ENCODE results near the gene RECQL5.
"Not testable (repeated sequence)": the region's sequence is repeated elsewhere in the genome, so short reads cannot be mapped to it uniquely, and the experiment has no call there.

The RECQL5 gene

DNA sequence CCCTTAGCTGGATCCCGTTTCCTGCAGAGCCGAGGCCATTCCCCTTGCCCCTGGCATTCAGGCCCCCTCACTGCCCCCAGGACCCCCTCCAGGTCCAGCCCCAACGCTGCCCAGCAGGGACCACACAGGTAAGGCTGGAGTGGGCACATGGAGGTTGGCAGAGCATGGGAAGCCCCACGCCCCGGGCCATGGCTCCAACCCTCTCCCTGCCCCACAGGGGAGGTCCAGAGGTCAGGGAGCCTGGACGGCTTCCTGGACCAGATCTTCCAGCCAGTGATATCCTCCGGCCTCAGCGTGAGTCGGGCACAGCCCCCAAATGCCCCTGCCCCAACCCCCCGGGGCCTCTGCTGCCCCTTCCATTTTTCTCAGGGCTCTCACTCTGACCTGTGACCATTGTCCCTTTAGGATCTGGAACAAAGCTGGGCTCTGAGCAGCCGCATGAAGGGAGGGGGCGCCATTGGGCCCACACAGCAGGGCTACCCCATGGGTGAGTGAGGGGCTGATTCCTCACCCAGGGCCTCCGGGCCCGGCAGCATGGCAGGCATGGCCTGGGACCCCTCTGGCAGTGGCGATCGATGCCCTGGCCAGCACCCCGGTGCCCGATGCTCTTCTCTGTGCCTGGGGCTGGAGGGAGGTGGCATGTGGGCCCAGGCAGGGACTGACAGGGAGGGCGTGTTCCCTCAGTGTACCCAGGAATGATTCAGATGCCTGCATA is 52.2 kb downstream of the RECQL5 start:
- DNase-seq = no peak

- no peak for DNase-seq
These were observed 52.9 kb downstream of the RECQL5 start for GRCh38 chr17:75614006-75614405.

DNA sequence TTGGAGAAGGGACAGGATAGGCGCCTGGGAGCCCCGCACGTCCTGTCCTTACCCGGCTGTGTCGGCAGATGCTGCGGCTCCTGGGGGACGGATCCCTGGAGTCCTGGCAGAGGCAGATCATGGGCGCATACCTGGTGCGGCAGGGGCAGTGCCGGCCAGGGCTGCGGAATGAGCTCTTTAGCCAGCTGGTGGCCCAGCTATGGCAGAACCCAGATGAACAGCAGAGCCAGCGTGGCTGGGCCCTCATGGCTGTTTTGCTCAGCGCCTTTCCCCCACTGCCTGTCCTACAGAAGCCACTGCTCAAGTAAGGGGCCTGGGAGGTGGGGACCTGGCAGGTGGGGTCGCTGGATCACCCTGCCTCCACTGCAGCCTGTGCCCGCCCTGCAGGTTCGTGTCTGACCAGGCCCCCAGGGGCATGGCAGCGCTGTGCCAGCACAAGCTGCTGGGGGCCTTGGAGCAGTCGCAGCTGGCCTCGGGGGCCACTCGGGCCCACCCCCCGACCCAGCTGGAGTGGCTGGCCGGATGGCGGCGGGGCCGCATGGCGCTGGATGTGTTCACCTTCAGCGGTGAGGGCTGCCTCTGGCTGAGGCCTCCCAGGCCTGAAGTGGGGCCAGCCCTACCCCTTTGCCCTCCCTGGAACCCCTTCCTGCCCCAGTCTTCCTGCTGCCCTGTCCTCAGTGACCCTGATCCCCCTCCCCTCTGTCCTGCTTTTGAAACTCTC is 53.9 kb downstream of the RECQL5 start:
- DNase-seq = no peak

DNA sequence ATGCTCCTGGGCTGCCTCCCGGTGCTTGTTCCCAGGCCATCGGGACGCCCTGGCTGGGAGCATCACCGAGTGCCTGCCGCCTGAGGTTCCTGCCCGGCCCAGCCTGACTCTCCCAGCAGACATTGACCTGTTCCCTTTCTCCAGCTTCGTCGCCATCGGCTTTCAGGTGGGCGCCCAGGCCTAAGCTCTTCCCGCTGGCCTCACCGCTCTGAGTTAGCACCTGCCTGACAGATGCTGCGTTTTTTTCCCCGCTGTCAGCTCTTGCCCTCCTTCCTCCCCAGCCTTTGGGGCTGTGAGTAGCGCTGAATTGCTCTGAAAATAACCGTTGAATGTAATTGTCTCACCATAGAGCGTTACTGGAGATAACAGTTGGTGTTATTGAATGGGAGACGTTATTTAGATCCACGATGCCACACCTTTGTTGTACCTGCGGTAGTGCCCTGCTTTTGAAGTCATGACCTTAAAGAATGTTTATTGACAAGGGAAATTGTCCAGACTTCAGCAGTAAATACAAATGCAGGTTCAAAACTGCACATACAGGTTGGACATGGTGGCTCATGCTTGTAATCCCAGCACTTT is 55.0 kb downstream of the RECQL5 start:
- DNase-seq = no peak

GRCh38 chr17:75610103-75610984 is 56.6 kb downstream of the RECQL5 start:
- no peak for DNase-seq

DNA sequence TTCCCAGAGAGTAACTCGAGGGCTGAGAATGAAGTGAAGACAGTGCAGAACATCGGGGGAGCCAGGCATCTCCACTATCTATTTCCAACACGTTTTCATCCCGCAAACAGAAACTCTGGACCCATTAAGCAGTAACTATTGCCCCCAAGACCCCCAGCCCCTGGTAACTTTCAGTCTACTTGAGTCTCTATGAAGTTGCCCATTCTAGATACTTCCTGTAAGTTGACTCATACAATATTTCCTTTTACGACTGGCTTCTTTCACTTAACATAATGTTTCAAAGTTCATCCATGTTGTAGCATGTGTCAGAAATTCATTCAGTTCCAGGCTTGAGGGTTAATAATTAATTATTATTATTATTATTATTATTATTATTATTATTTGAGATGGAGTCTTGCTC is 59.9 kb downstream of the RECQL5 start:
- no peak for DNase-seq

DNA sequence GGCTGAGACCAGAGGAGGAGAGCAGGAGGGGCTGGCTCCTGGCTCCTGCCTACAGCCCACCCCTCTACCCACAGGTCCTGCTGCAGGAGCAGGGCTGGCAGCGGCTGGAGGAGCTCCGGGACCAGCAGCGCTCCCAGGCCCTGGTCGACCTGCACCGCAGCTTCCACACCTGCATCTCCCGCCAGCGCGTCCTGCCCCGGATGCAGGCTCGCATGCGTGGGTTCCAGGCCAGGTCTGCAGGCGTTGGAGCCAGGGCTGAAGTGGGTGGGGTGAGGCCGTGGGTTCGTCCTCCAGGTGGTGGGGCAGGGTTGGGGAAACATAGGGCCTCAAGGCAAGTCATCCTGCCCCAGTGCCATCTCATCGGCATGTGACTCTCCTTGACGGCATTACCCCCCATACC is 61.2 kb downstream of the RECQL5 start:
- no peak for DNase-seq

DNA sequence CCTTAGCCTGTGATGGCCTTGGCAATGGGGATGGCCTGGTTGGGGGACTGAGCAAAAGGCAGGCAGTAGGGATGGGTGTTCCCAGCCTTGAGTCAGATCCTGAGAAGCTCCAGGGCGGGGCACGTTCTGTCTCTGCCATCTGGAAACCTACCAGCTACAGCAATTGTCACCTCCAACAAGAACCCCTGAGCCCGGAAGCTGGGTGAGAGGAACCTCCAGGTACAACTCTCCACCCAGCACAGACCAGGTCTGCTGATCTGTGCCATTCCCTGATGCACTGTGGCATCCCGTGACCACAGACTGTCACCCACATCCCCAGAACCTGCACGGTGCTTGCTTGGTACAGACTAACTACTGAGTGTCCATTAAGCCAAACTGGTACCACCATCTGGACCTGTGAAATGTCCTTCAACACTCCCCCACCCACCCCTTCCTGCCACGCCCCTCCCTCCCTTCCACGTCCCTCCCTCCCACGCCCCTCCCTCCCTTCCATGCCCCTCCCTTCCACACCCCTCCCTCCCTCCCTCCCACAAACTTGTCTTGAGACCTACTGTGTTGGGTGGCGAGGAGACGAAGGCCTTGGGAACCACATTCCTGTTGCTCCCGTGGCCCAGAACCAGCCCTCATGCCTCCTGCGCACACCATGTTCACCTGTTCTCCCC is 62.8 kb downstream of the RECQL5 start:
- no peak for DNase-seq

- DNase-seq = no peak
These were observed 63.8 kb downstream of the RECQL5 start for GRCh38 chr17:75603123-75603522.

DNA sequence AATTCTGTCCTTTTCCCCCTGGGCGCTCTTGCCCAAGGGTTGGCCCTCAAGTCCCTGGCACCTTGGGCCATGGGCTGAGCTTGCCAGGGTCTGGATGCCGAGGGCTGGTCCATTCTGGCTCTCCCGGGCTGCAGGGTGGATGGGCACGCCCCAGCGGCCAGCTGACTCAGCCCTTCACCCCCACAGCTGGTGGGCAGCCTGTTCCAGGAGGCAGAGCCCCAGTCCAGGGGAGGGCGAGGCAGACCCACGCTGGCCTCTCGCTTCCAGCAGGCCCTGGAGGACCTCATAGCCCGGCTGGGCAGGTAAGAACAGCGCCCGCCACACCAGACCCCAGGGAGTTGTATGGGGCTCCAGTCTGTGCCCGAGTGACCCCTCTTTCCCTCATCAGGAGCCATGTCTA is 64.3 kb downstream of the RECQL5 start:
- no peak for DNase-seq

- DNase-seq = peak; percentile 40 to 52
These were observed 65.6 kb downstream of the RECQL5 start for GRCh38 chr17:75601057-75601987.

GRCh38 chr17:75596320-75597087 is 70.5 kb downstream of the RECQL5 start:
- no peak for DNase-seq

- no peak for DNase-seq
These were observed 71.0 kb downstream of the RECQL5 start for GRCh38 chr17:75595920-75596313.

- no peak for DNase-seq
These were observed 71.6 kb downstream of the RECQL5 start for GRCh38 chr17:75595284-75595919.

DNA sequence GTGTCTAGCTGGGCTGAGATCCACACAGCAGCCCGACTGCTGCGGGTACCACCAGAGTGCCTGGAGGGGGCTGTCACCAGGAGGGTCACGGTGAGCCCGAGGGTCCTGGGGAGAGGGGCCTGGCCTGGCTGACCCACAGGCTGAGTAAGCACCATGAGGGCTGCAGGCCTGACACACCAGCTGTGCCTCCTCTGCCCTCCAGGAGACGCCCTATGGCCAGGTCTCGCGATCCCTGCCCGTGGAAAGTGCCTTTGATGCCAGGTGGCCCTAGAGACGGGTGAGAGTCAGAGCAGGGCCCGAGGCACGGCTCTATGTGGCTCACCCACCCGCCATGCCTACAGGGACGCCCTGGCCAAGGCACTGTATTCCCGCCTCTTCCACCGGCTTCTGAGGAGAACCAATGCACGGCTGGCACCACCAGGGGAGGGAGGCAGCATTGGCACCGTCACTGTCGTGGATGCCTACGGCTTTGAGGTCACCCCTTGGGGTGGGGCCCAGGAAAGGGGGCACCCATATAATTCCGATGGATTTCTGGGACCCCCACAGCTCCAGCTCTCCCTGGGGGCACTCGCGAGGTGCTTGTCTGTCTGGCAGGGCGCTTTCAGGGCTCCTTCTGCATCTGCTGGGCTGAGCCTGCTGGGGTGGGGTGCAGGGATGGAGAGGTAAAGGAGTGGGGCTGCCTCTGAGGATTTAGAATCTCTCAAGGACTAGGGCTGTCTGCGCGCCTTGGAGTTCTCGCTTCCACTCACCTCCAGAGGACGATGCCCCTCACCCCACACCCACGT is 72.3 kb downstream of the RECQL5 start:
- DNase-seq = no peak

GRCh38 chr17:75593430-75593829 is 73.5 kb downstream of the RECQL5 start:
- not testable (repeated sequence) for DNase-seq

DNA sequence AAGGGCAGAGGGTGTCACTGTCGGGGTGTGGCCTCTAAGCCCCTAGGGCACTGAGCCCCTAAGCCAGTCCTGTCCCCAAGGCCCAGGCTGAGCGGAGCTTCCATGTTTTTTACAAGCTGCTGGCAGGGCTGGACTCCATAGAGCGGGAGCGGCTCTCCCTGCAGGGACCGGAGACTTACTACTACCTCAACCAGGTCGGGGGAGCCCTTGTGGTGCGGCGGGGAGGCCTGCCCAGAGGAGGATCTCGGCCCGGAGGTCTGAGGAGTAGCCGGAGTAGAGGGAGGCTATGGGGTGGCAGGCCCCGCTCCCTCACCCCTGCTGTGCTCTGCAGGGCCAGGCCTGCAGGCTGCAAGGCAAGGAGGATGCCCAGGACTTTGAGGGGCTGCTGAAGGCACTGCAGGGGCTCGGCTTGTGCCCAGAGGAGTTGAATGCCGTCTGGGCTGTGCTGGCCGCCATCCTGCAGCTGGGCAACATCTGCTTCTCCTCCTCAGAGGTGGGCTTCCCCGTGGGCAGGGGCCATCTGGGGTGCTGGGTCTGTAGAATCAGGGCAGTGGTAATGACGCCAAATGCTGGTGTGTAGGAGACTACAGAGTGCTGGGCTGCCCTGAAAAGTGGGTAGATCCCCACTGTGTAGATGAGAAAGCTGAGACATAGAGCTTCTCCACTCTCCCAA is 74.5 kb downstream of the RECQL5 start:
- DNase-seq = no peak

- no peak for DNase-seq
These were observed 75.1 kb downstream of the RECQL5 start for GRCh38 chr17:75591722-75592302.

All from activated CD4-positive, alpha-beta T cell treated with anti-CD3 and anti-CD28 coated beads, Interleukin-2, amount 50 U/mL, for 4 hours (primary cell).